ENCODE measurements around the gene HPSE2.

GRCh38 chr10:98513704-98514103 lies 721.9 kb downstream of the HPSE2 start:
- no peak for TF ChIP-seq CTCF (IDR thresholded peaks at IDR 0.05)
- no peak for TF ChIP-seq EZH2 (IDR thresholded peaks at IDR 0.05; ENCODE audit: borderline replicate concordance, insufficient read depth, low read depth, low read length, poor library complexity, severe bottlenecking)
